K562 (cell line): Measurements from ENCODE around the gene P3H1. TPM values are rescaled to one million over a fixed set of nuclear protein-coding genes. Genes with fewer than 3 reads are reported as not detected.

Experiments used
- ATAC-seq: fragments of 200-7000 bp; cut with Tn5 transposase; 3 replicates; pipeline ENCODE4 v1.9.1; 2020; ENCODE audit warnings: moderate library complexity
- BruUV-seq: library from RNA; stranded (reverse); fragments of 400-500 nt; replicated peaks from 2 replicates; lab custom pipeline; 2021; lab: Mats Ljungman, UMichigan
- CTCF ChIA-PET: fragments of 300-600 bp; formaldehyde crosslinking; extraction: SDS; loops from one replicate; lab custom pipeline; 2021; ENCODE audit warnings: low intra/inter-chr PET ratio; lab: Yijun Ruan, JAX
- POLR2A ChIA-PET: fragments of 300-600, 350-650 bp; sonication (Branson Sonifier 250); formaldehyde crosslinking; extraction: SDS; loops from one replicate; lab custom pipeline; 2021; ENCODE audit warnings: antibody characterized with exemption, inconsistent platforms; lab: Yijun Ruan, JAX
- DNase-seq, 4 experiments: peaks; one replicate each; pipeline versions ENCODE4 v3.0.0 to v3.0.0-alpha.2; 2011 to 2018; ENCODE audit warnings: low spot score in 3 of 4, mixed read lengths in 3 of 4; ENCODE audit errors: extremely low read depth in 1 of 4
- FAIRE-seq: peaks from 2 replicates; lab custom pipeline; 2011; peaks lifted over from hg19 to GRCh38; lab: Jason Lieb, UNC
- H2AFZ ChIP-seq: 2 replicates; pipeline ENCODE4 v1.6.0; 2011; ENCODE audit warnings: low read depth, low read length, control low read depth, inconsistent platforms
- H3K27ac ChIP-seq: fragments of 200-600 bp; 3 replicates; pipeline ENCODE4 v1.8.0; 2011; ENCODE audit warnings: low read depth, mild to moderate bottlenecking, control low read depth, inconsistent platforms, low read length, moderate library complexity, mixed read lengths; ENCODE audit errors: extremely low read depth
- H3K27me3 ChIP-seq, 2 experiments: fragments of 300-600 bp in 1 of 2; 2 replicates in 1 of 2; 3 replicates in 1 of 2; pipeline versions ENCODE4 v1.6.0 to v1.8.0; 2011; ENCODE audit warnings: inconsistent platforms in 2 of 2, low read length in 2 of 2, mild to moderate bottlenecking in 1 of 2, mixed read lengths in 1 of 2, moderate library complexity in 1 of 2; ENCODE audit not compliant: control insufficient read depth in 2 of 2, insufficient read depth in 2 of 2
- H3K36me3 ChIP-seq: fragments of 300-600 bp; 3 replicates; pipeline ENCODE4 v1.8.0; 2011; ENCODE audit warnings: mild to moderate bottlenecking, low read length, inconsistent platforms; ENCODE audit not compliant: control insufficient read depth, insufficient read depth
- H3K4me1 ChIP-seq, 2 experiments: fragments of 200-600 bp in 1 of 2; replicated peaks in 1 of 2; 2 replicates in 1 of 2; 3 replicates in 1 of 2; pipeline versions ENCODE4 v1.5.1 to v1.8.0; 2011; ENCODE audit warnings: inconsistent platforms in 2 of 2, low read length in 2 of 2, mild to moderate bottlenecking in 1 of 2, mixed read lengths in 1 of 2, moderate library complexity in 1 of 2; ENCODE audit not compliant: control insufficient read depth in 2 of 2, insufficient read depth in 2 of 2
- H3K4me2 ChIP-seq: 2 replicates; pipeline ENCODE4 v1.6.1; 2011; ENCODE audit warnings: low read length, control low read depth, inconsistent platforms, mixed read lengths; ENCODE audit not compliant: insufficient read depth
- H3K4me3 ChIP-seq: fragments of 200-600 bp; sonication (generic), shearing (Covaris generic); 2 replicates; pipeline ENCODE4 v1.5.1; 2016; ENCODE audit warnings: control low read depth, inconsistent platforms
- H3K79me2 ChIP-seq: fragments of 200-600 bp; 3 replicates; pipeline ENCODE4 v1.8.0; 2011; ENCODE audit warnings: low read length, inconsistent platforms; ENCODE audit not compliant: control insufficient read depth, insufficient read depth
- H3K9ac ChIP-seq, 2 experiments: 2 replicates each; pipeline versions ENCODE4 v1.6.0 to v1.6.1; 2011; ENCODE audit warnings: low read depth in 2 of 2, low read length in 2 of 2, control low read depth in 1 of 2, inconsistent platforms in 1 of 2, mild to moderate bottlenecking in 1 of 2, mixed read lengths in 1 of 2; ENCODE audit not compliant: insufficient read depth in 1 of 2
- H3K9me1 ChIP-seq: one replicate; pipeline ENCODE4 v1.6.0; 2011; ENCODE audit warnings: inconsistent platforms, mild to moderate bottlenecking, low read length, moderate library complexity; ENCODE audit not compliant: control insufficient read depth, insufficient read depth
- H3K9me3 ChIP-seq: replicated peaks from 2 replicates; pipeline ENCODE4 v1.5.1; 2011; ENCODE audit warnings: low read depth, low read length, inconsistent platforms; ENCODE audit not compliant: control insufficient read depth, insufficient read depth
- H4K20me1 ChIP-seq: replicated peaks from 2 replicates; pipeline ENCODE4 v1.6.1; 2011; ENCODE audit warnings: low read length, inconsistent platforms, mixed read lengths; ENCODE audit not compliant: control insufficient read depth, insufficient read depth
- RAD51 ChIP-seq: fragments of 450-650 bp; IDR thresholded peaks from 2 replicates; pipeline ENCODE4 v1.7.1; 2016; ENCODE audit warnings: low read depth, mild to moderate bottlenecking, borderline replicate concordance
- SIX5 ChIP-seq, 2 experiments: IDR thresholded peaks; 2 replicates each; pipeline ENCODE4 v1.6.1; 2011; ENCODE audit warnings: low read length in 2 of 2, borderline replicate concordance in 1 of 2, low read depth in 1 of 2, mild to moderate bottlenecking in 1 of 2, moderate library complexity in 1 of 2; ENCODE audit not compliant: insufficient read depth in 1 of 2
- SMC3 ChIP-seq: conservative IDR thresholded peaks from 2 replicates; pipeline ENCODE4 v1.6.1; 2011; ENCODE audit warnings: low read depth, low read length, improper control_type of control experiment; ENCODE audit not compliant: insufficient read depth
- TGIF2 ChIP-seq: sonication (generic); formaldehyde crosslinking; IDR thresholded peaks from 2 replicates; pipeline ENCODE4 v1.8.1; 2022; ENCODE audit warnings: mild to moderate bottlenecking, missing genetic modification reagents, moderate library complexity
- ZNF695 ChIP-seq: fragments of 450-650 bp; formaldehyde crosslinking; IDR thresholded peaks from 2 replicates; pipeline ENCODE4 v1.4.0; 2020; ENCODE audit warnings: mild to moderate bottlenecking, moderate library complexity
- WGBS: fragments of 100-300 bp; shearing (Covaris generic); methylation state at CpG from one replicate; pipeline ENCODE4 v1.1.6; 2016; ENCODE audit warnings: low coverage, mixed read lengths; ENCODE audit not compliant: insufficient coverage; ENCODE audit errors: missing lambda C conversion rate; 5-methylcytosine and 5-hydroxymethylcytosine counted together
- in situ Hi-C: fragments of 300-500 bp; cut with MboI; formaldehyde crosslinking; loops from 4 replicates; pipeline ENCODE4 v1.15.0; 2018; ENCODE audit warnings: inconsistent platforms, mixed read lengths
- intact Hi-C: fragments of 100-400 bp; cut with micrococcal nuclease; formaldehyde crosslinking; loops from 2 replicates; pipeline ENCODE4 v1.14.2; 2022
- polyA plus RNA-seq, 8 experiments: library from polyadenylated mRNA; depleted of rRNA in 4 of 8; stranded (reverse) in 5 of 8; unstranded in 3 of 8; fragments of >200 nt; fragmentation: Nextera tagmentation in 2 of 8; fragmentation: Illumina TruSeq in 1 of 8; extraction: Ambion mirVana in 2 of 8; extraction: Trizol in 1 of 8; gene quantifications; 2 replicates each; pipeline versions ENCODE4 v1.2.1 to v1.2.3, GENCODE V29; 2011 to 2014; ENCODE audit warnings: inconsistent platforms in 1 of 8, missing spikeins in 1 of 8
- total RNA-seq, 7 experiments: library from RNA; depleted of rRNA in 6 of 7; stranded (reverse); fragments of >200 nt in 6 of 7; fragmentation: Illumina TruSeq in 2 of 7; extraction: Trizol in 2 of 7; gene quantifications; 2 replicates each; pipeline versions ENCODE4 v1.2.1 to v1.2.3, GENCODE V29; 2011 to 2021; ENCODE audit warnings: low replicate concordance in 1 of 7
- TF ChIP-seq, protein P1 (sequence below): fragments of 250-450 bp; sonication (Bioruptor Pico); IDR thresholded peaks from 2 replicates; pipeline ENCODE4 v1.4.0; 2020

Gene P3H1
- total and polyA plus RNA-seq, 9 of the 15 experiments (the other 6 are each of a cell fraction or from before 2014, with no cell fraction given) = 1.7 to 81.7 (median 45.7) TPM

DNA sequence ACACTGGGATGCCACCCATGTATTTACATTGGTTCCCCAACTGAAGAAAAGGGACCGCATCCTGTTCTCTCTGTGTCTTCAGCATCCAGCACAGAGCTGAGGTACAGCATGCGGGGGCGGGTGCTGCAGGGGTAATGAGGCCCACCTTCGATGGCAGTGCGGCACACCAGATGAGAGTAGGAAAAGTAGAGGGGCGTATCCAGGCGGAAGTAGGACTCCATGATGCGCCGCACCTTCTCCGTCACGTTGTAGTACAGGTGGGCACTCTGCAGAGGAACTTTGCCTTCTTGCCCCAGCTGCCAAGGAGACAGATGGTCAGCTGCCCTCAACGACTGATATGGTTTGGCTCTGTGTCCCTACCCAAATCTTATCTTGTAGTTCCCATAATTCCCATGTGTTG, 16.8 kb downstream of the P3H1 start:
- ATAC-seq (no peak), DNase-seq (no peak), FAIRE-seq (no peak)
- in situ Hi-C loops (no loop called here), intact Hi-C loops (no loop called here)
- WGBS = 93% methylated on average over 12 of the region's 12 CpGs
- Histone ChIP-seq H3K9me1 (peaks cover 12% of the 10 kb centered on the region), H3K27ac (no peak overlapping the region), H3K9ac (no peak overlapping the region), H3K9me3 (peaks cover 3% of the 10 kb centered on the region), H2AFZ (no peak overlapping the region), H4K20me1 (no peaks in the 10 kb centered on the region), H3K36me3 (peaks cover 79% of the 10 kb centered on the region), H3K27me3 (no peaks in the 10 kb centered on the region), H3K4me1 (no peaks in the 10 kb centered on the region), H3K4me3 (no peak overlapping the region), H3K4me2 (no peak overlapping the region), H3K79me2 (no peaks in the 10 kb centered on the region)
- POLR2A ChIA-PET = no interaction called here
- CTCF ChIA-PET = no interaction called here
- TF ChIP-seq ZNF695 = no peak
- no peak for TF ChIP-seq RAD51
- no peak for TF ChIP-seq SIX5 (IDR thresholded peaks at IDR 0.05; ENCODE audit: borderline replicate concordance in 1 of 2, insufficient read depth in 1 of 2, low read depth in 1 of 2, low read length in 2 of 2)
- TF ChIP-seq SMC3 = no peak
- TF ChIP-seq TGIF2 (CRISPR knock-in tag) = no peak
- TF ChIP-seq, protein P1, sequence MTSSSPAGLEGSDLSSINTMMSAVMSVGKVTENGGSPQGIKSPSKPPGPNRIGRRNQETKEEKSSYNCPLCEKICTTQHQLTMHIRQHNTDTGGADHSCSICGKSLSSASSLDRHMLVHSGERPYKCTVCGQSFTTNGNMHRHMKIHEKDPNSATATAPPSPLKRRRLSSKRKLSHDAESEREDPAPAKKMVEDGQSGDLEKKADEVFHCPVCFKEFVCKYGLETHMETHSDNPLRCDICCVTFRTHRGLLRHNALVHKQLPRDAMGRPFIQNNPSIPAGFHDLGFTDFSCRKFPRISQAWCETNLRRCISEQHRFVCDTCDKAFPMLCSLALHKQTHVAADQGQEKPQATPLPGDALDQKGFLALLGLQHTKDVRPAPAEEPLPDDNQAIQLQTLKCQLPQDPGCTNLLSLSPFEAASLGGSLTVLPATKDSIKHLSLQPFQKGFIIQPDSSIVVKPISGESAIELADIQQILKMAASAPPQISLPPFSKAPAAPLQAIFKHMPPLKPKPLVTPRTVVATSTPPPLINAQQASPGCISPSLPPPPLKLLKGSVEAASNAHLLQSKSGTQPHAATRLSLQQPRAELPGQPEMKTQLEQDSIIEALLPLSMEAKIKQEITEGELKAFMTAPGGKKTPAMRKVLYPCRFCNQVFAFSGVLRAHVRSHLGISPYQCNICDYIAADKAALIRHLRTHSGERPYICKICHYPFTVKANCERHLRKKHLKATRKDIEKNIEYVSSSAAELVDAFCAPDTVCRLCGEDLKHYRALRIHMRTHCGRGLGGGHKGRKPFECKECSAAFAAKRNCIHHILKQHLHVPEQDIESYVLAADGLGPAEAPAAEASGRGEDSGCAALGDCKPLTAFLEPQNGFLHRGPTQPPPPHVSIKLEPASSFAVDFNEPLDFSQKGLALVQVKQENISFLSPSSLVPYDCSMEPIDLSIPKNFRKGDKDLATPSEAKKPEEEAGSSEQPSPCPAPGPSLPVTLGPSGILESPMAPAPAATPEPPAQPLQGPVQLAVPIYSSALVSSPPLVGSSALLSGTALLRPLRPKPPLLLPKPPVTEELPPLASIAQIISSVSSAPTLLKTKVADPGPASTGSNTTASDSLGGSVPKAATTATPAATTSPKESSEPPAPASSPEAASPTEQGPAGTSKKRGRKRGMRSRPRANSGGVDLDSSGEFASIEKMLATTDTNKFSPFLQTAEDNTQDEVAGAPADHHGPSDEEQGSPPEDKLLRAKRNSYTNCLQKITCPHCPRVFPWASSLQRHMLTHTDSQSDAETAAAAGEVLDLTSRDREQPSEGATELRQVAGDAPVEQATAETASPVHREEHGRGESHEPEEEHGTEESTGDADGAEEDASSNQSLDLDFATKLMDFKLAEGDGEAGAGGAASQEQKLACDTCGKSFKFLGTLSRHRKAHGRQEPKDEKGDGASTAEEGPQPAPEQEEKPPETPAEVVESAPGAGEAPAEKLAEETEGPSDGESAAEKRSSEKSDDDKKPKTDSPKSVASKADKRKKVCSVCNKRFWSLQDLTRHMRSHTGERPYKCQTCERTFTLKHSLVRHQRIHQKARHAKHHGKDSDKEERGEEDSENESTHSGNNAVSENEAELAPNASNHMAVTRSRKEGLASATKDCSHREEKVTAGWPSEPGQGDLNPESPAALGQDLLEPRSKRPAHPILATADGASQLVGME (CRISPR knock-in tag) = no peak
- BruUV-seq = no TSS peak
